ENCODE measurements around the gene PPARD. TPM values are rescaled to one million over a fixed set of nuclear protein-coding genes. Genes with fewer than 3 reads are reported as not detected.

The PPARD gene
- total RNA-seq, 1 experiment from 2014 or later: 24.7 TPM

DNA sequence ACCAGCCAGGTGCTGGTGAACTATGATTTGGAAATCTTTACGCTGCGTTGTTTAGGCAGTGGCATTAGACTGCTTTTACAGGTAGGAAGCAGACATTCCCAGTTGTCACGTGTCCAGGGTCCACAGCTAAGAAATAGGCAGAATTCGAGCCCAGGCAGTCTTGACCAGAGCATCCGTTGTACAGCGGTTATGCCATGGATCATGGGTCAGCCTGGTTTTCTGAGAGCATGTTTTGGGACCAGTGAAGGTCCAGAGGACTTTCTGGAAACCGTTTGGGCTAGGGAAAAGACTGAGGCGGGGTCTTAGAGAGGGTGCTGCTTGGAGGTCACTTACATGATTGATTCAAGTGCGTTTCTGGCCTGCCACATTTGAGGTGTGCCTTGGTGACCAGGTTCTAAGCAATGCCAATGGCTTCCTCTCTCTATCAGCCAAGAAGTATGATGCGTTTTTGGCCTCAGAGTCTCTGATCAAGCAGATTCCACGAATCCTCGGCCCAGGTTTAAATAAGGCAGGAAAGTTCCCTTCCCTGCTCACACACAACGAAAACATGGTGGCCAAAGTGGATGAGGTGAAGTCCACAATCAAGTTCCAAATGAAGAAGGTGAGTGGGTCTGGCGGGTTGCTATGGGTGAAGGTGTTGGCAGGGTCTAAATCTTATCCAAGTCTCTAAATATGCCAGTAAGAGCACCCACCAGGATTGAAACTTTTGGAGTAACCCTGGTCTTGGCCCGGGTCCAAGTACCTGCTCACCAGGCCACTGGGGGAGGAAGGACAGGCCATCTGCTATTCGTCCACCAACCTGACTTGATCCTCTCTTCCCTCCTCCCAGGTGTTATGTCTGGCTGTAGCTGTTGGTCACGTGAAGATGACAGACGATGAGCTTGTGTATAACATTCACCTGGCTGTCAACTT is 127.6 kb downstream of the PPARD start:
- H3K27me3 ChIP-seq (ENCODE audit: insufficient read depth, low read depth): no peaks in the 10 kb centered on the region
- BruUV-seq (replicated peaks): TSS peak; percentile 7
- peaks cover 28% of the 10 kb centered on the region for H3K4me1 ChIP-seq (replicated peaks; ENCODE audit: insufficient read depth)
- H3K9me3 ChIP-seq (ENCODE audit: insufficient read depth, low read depth): no peaks in the 10 kb centered on the region
- H3K79me2 ChIP-seq (ENCODE audit: low read depth): peaks cover 42% of the 10 kb centered on the region
- H3K4me3 ChIP-seq: peak overlapping the region; percentile 94
- CTCF ChIA-PET: interaction anchor here (1.0 kb wide), 1 partner anchor 18 kb away, joined by 4 read pairs; the partner anchor contains the start of gene FANCE
- no peaks in the 10 kb centered on the region for H3K9me2 ChIP-seq (ENCODE audit: insufficient read depth)
- H3K27ac ChIP-seq: peak overlapping the region; percentile 96
- peaks cover 54% of the 10 kb centered on the region for H4K20me1 ChIP-seq (ENCODE audit: insufficient read depth)
- POLR2A ChIA-PET (ENCODE audit: unreplicated experiment): interaction anchor here (0.7 kb wide), 1 partner anchor 17 kb away, joined by 3 read pairs; no protein-coding TSS in a partner anchor
- intact Hi-C loops (cut with micrococcal nuclease; ENCODE audit: unreplicated experiment): loop anchor here (2.0 to 10.0 kb wide), 4 partner anchors 15 to 265 kb away; partner anchors contain the start of genes ARMC12 and TEAD3
- no peak overlapping the region for H2AFZ ChIP-seq
- peaks cover 61% of the 10 kb centered on the region for H3F3A ChIP-seq (ENCODE audit: insufficient read depth, low read depth)
- TF ChIP-seq, protein P1, sequence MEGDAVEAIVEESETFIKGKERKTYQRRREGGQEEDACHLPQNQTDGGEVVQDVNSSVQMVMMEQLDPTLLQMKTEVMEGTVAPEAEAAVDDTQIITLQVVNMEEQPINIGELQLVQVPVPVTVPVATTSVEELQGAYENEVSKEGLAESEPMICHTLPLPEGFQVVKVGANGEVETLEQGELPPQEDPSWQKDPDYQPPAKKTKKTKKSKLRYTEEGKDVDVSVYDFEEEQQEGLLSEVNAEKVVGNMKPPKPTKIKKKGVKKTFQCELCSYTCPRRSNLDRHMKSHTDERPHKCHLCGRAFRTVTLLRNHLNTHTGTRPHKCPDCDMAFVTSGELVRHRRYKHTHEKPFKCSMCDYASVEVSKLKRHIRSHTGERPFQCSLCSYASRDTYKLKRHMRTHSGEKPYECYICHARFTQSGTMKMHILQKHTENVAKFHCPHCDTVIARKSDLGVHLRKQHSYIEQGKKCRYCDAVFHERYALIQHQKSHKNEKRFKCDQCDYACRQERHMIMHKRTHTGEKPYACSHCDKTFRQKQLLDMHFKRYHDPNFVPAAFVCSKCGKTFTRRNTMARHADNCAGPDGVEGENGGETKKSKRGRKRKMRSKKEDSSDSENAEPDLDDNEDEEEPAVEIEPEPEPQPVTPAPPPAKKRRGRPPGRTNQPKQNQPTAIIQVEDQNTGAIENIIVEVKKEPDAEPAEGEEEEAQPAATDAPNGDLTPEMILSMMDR (conservative IDR thresholded peaks at IDR 0.05): no peak
- TF ChIP-seq EZH2 (IDR thresholded peaks at IDR 0.05; ENCODE audit: low read depth): no peak
- peaks cover 40% of the 10 kb centered on the region for H3K36me3 ChIP-seq (ENCODE audit: low read depth)
- H3K4me2 ChIP-seq: peak overlapping the region; percentile 95
- DNase-seq: peak in 1 of 2 experiments; percentile 49

DNA sequence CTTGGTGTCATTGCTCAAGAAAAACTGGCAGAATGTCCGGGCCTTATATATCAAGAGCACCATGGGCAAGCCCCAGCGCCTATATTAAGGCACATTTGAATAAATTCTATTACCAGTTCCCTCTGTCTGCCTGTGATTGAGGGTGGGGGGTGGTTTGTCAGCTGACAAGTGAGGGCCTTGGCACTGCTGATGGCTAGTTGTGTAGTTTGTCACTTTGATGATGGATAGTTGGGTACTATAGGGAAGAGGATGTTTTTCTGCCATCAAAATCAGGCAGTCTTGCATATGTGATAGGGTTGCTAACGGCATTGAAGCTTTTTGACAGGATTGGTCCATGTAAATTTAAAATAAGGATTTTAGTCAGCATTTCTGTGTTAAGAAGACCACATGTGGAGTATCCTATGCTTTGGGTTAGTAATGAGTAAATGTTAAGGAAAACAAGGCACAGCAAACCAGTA is 128.3 kb downstream of the PPARD start:
- H2AFZ ChIP-seq: no peak overlapping the region
- DNase-seq: peak in 1 of 2 experiments; percentile 47
- H3K9me2 ChIP-seq (ENCODE audit: insufficient read depth): no peaks in the 10 kb centered on the region
- intact Hi-C loops (cut with micrococcal nuclease; ENCODE audit: unreplicated experiment): loop anchor here (2.0 kb wide), 1 partner anchor 26 kb away; the partner anchor contains the start of gene TEAD3
- peak overlapping the region; percentile 96 for H3K27ac ChIP-seq
- peaks cover 28% of the 10 kb centered on the region for H3K4me1 ChIP-seq (replicated peaks; ENCODE audit: insufficient read depth)
- H3K4me2 ChIP-seq: peak overlapping the region; percentile 95
- ChIA-PET POLR2A (ENCODE audit: unreplicated experiment) (interaction anchor here (0.6 to 0.7 kb wide), 6 partner anchors 16 to 156 kb away, joined by 3 to 7 read pairs (median 4); no protein-coding TSS in a partner anchor), CTCF (interaction anchor here (0.6 kb wide), 1 partner anchor 129 kb away, joined by 4 read pairs; no protein-coding TSS in a partner anchor)
- BruUV-seq (replicated peaks): no TSS peak
- peak overlapping the region; percentile 94 for H3K4me3 ChIP-seq
- peaks cover 54% of the 10 kb centered on the region for H4K20me1 ChIP-seq (ENCODE audit: insufficient read depth)
- H3F3A ChIP-seq (ENCODE audit: insufficient read depth, low read depth): peaks cover 61% of the 10 kb centered on the region
- peaks cover 40% of the 10 kb centered on the region for H3K36me3 ChIP-seq (ENCODE audit: low read depth)
- TF ChIP-seq, protein P1 (conservative IDR thresholded peaks at IDR 0.05): no peak
- no peak for TF ChIP-seq EZH2 (IDR thresholded peaks at IDR 0.05; ENCODE audit: low read depth)
- no peaks in the 10 kb centered on the region for H3K9me3 ChIP-seq (ENCODE audit: insufficient read depth, low read depth)
- no peaks in the 10 kb centered on the region for H3K27me3 ChIP-seq (ENCODE audit: insufficient read depth, low read depth)
- peaks cover 42% of the 10 kb centered on the region for H3K79me2 ChIP-seq (ENCODE audit: low read depth)

DNA sequence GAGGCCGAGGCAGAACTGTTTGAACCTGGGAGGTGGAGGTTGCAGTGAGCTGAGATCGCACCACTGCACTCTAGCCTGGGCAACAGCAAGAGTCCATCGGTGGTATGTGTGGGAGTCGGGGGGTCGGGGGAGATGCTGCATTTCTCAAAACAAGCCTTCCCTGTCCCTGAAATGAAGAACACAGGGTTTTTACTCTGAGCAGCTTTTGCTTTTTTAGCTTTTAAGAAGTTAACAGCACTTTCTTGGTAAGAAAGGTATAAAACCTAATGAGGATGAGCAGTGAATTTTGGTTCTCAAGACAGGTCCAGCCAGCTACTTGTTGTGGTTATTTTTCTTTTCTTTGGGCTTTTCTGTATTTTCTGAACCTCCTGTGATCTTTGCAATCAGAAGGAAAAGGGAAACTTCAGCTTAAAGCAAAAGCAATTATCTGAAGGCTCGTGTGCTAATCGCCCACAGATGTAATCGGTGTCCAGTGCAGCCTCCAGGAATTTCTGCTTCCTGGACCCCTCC is 129.5 kb downstream of the PPARD start:
- H3K4me3 ChIP-seq: peak overlapping the region; percentile 4; the same call in 1 of the 2 replicates
- H3K79me2 ChIP-seq (ENCODE audit: low read depth): peaks cover 42% of the 10 kb centered on the region
- peaks cover 28% of the 10 kb centered on the region for H3K4me1 ChIP-seq (replicated peaks; ENCODE audit: insufficient read depth)
- ChIA-PET POLR2A (ENCODE audit: unreplicated experiment) (interaction anchor here (0.5 to 0.6 kb wide), 4 partner anchors 14 to 260 kb away, joined by 3 to 5 read pairs (median 4); no protein-coding TSS in a partner anchor), CTCF (interaction anchor here (0.5 kb wide), 1 partner anchor 154 kb away, joined by 3 read pairs; no protein-coding TSS in a partner anchor)
- no peaks in the 10 kb centered on the region for H3K9me3 ChIP-seq (ENCODE audit: insufficient read depth, low read depth)
- peaks cover 40% of the 10 kb centered on the region for H3K36me3 ChIP-seq (ENCODE audit: low read depth)
- no peak overlapping the region for H2AFZ ChIP-seq
- no peak for DNase-seq
- TF ChIP-seq, protein P1 (conservative IDR thresholded peaks at IDR 0.05): no peak
- no peak for TF ChIP-seq EZH2 (IDR thresholded peaks at IDR 0.05; ENCODE audit: low read depth)
- BruUV-seq (replicated peaks): no TSS peak
- H3K27me3 ChIP-seq (ENCODE audit: insufficient read depth, low read depth): no peaks in the 10 kb centered on the region
- peaks cover 54% of the 10 kb centered on the region for H4K20me1 ChIP-seq (ENCODE audit: insufficient read depth)
- H3K9me2 ChIP-seq (ENCODE audit: insufficient read depth): no peaks in the 10 kb centered on the region
- intact Hi-C loops (cut with micrococcal nuclease; ENCODE audit: unreplicated experiment): loop anchor here (2.0 kb wide), 1 partner anchor 25 kb away; the partner anchor contains the start of gene TEAD3
- H3K27ac ChIP-seq: peak overlapping the region; percentile 29
- H3F3A ChIP-seq (ENCODE audit: insufficient read depth, low read depth): peaks cover 66% of the 10 kb centered on the region
- H3K4me2 ChIP-seq: peak overlapping the region; percentile 95; the same call in 1 of the 2 replicates

Measured in PC-9 (cell line).